HG03575 (cell line): ENCODE results near the gene RRBP1.

Source experiments
- ATAC-seq: cut with Tn5 transposase; IDR thresholded peaks from one replicate; pipeline ENCODE4 v1.9.1; 2021; ENCODE audit not compliant: unreplicated experiment, insufficient number of reproducible peaks, low FRiP score; ENCODE audit errors: extremely low read depth

The RRBP1 gene

GRCh38 chr20:17570347-17571152 is 111.5 kb downstream of the RRBP1 start:
- no peak for ATAC-seq

- ATAC-seq, result peak; percentile 56
Measured at GRCh38 chr20:17569616-17570346, 112.3 kb downstream of the RRBP1 start, which contains the start of gene DSTN. Gene DSTN, plus strand, starts transcription at chr20:17570075. Its CDS starts 134 bp downstream, at chr20:17570209.

- no peak for ATAC-seq
Measured at GRCh38 chr20:17568972-17569521, 113.0 kb downstream of the RRBP1 start.

- ATAC-seq, result no peak
Measured at GRCh38 chr20:17568045-17568788, 113.8 kb downstream of the RRBP1 start.

- no peak for ATAC-seq
Measured at GRCh38 chr20:17566345-17566744, 115.7 kb downstream of the RRBP1 start.

- ATAC-seq, result no peak
Measured at GRCh38 chr20:17565169-17565845, 116.7 kb downstream of the RRBP1 start.
